Raji (cell line): ENCODE data around the gene LY86.

Source experiments
- POLR2A ChIP-seq: IDR thresholded peaks from 2 replicates; pipeline ENCODE4 v1.6.1; 2011; ENCODE audit warnings: low read depth, low read length, control low read depth; ENCODE audit not compliant: insufficient read depth

LY86 gene

DNA sequence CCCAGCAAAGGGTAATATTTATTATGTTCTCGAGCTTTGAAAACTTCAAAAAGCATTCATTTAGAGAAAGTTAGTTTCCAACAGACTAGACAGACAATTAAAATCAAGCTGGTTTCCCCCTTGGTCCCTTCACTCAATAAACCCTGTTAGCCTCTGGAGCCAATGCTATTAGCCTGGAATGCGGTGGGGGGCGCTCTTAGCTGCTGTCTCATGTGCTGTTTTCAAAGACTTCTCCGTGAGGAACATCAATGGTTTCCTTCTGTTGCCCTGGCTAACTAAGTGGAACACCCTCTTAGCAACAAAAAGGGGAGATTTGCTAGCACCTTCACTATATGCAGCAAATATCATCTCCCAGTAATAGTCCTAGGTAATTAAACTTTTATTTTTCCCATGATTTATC is 86.4 kb downstream of the LY86 start:
- TF ChIP-seq POLR2A: no peak

DNA sequence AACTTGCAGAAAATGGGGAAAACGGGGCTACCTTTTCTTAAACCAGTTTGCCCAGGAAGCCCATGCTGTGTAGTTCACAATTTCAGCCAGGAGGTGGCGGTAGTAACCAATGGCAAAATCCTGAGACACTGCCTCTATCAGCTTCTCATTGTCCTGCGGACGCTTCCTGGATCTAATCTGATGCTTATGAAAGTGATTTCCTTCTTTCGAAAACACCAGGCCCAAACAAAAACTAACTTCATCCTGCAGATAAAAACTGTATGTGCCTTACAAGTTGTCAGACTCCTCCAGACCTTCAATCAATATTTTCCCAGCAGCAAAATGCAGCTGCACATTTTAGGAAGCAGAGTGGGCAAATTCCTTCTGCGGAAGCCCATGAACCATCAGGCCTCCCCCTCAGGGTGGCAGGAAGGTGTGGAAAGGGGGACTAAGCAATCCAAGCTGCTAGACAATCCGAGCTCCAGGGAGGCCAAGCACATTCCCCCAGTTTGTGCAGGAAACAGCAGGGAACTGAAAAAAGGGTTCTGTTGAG is 88.5 kb downstream of the LY86 start:
- TF ChIP-seq POLR2A: no peak

DNA sequence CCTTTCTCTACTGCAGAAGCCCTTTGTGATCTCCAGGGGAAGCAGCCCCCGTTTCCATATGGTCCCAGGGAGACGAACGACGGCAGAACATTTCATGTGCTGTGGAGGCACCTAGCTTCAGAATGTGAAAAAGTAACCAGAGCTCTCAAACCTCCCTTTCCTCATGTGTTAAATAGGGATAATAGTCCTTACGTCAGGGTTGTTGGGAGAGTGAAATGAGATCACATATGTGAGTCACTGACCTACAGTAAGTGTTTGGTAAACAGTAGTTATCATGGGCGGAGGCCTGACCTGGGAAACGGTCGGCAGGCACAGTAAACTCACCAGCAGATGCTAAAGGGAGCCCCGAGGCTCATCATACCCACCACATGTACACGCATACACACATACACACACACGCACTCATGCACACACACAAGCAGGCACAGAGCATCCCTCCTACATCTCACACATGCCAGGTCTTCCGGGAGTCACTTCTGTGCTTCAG is 89.7 kb downstream of the LY86 start:
- no peak for TF ChIP-seq POLR2A

- TF ChIP-seq POLR2A: no peak
Observed at GRCh38 chr6:6678811-6679210, 90.3 kb downstream of the LY86 start.

GRCh38 chr6:6679633-6680032 is 91.1 kb downstream of the LY86 start:
- no peak for TF ChIP-seq POLR2A

DNA sequence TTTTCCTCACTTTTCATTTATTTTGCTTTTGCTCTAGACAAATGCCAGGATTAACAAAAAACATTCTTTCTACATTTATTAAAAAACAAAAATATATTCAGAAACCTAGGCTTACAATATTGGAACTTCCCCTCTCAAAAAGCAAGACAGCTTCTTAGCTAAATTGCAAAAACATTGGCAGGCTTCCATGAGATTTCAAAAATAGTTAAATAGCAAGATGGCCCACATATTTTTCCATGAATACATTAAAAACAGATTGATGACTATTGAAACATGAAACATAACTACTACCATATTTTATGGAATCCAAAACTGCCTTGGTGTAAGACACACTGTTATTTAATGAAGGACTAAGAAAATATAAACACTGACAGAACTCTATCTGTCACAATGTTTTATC is 92.0 kb downstream of the LY86 start:
- no peak for TF ChIP-seq POLR2A

GRCh38 chr6:6681075-6681849 is 92.7 kb downstream of the LY86 start:
- TF ChIP-seq POLR2A: no peak

DNA sequence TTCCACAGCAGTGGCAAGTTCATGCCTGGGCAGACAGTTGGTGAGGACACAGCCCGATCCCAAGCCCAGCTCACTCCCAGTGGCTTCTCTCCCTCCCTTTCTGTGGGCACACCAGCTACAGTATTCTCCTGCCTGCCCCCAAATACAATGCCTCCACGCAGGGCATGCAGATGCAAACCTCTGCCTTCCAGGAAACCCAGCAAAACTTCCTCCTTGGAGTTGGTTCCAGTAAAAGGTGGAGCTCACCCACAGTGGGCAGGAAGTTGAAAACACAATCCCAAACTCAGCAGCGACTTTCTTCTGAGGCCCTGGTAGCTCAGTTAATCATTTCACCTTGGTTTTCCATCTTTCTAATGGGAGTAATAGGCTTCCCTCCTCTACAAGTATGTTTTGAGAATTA is 93.7 kb downstream of the LY86 start:
- TF ChIP-seq POLR2A: no peak

DNA sequence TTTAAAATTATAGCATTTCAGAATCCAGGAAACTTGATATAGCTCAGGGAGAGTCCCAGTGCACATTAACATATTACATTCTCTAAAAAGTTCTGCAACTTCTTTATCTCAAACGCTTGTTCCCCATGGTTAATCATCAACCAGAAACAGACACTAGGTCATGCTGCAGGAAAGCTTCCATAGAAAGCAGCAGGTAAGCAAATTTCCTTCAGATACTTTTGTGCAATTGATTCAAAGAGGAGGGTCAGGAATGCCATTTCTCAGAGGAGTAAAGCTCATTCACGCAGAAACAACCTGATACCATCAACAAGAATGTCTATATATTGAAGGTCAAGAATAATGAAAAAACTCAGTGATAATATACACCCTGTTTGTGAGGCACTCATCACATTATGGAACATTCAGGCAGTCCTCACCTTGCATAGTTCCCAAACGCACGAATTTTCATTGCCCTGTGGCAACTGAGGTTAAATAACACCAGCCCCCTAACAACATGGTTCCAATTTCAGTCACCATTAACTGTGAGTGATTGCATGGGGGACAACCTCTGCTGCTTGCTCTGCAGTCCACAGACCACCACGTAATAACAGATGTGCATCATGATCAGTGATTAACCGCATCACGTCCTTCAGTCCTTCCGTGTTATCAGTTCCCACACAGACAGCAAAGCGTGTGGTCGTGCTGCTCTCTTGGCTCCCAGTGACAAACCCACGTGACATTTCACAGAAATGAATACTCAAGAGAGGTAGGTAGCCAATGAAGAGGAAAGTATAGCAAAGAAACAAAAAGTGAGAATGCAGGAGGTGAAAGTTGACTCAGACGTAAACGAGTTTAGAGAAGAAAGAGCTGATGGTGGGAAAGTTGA is 95.7 kb downstream of the LY86 start:
- no peak for TF ChIP-seq POLR2A

GRCh38 chr6:6685249-6686040 is 96.9 kb downstream of the LY86 start:
- no peak for TF ChIP-seq POLR2A

- no peak for TF ChIP-seq POLR2A
Observed at GRCh38 chr6:6686176-6686575, 97.7 kb downstream of the LY86 start.

DNA sequence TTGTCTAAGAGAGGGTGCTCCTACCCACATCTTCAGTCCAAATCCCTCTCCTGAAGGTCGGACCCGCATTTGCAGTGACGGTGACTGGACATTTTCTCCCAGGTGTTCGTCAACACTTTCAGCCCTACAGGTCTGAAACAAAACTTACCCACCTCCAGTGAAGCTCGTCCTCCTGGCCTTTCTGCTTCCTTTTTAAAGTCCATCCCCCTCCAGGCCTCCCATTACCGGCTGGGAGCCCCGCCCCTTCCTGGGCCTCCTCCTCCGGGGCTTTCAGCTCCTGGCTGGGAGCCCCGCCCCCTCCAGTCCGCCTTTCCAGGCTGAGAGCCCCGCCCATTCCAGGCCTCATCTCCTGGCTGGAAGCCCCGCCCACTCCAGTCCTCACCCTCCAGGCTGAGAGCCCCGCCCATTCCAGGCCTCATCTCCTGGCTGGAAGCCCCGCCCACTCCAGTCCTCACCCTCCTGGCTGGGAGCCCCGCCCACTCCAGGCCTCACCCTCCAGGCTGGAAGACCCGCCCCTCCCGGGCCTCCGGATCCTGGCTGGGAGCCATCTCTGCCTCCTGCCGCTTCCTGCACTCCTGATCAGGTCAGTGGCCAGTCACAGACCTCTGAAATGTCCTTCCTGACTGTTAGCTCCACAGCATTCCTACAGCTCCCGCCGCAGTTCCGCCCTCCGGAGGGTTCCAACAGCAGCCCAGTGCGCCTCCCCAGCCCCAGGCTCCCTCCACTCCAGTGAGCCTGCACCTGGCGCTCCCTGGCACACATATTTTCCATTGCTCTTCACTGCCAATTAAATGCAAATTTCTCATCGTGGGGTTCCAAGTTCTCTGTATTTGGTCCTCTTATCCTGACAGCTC is 98.5 kb downstream of the LY86 start:
- no peak for TF ChIP-seq POLR2A

- TF ChIP-seq POLR2A: no peak
Observed at GRCh38 chr6:6688283-6688682, 99.8 kb downstream of the LY86 start.

DNA sequence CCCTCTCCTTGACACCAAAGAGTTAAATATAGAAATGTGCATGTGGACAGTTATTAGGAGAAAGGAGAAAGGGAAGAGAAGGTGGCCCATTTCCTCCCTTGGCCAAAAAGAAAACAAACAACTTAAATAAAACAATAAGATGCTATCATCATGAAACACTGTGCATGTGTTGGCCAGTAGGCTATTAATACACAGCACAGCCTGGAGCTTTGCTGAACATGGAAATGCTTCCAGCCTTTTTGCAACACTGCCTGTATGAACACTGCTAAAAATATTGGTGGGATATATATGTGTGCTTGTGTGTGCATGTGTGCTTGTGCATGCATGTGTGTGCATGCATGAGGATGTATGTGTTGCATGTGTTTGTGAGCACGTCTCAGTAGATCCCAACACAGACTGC is 100.4 kb downstream of the LY86 start:
- TF ChIP-seq POLR2A: no peak
